GM13976 (cell line): Measurements from ENCODE around the gene FRY.

Experiments used
- DNase-seq: peaks from one replicate; pipeline ENCODE4 v3.0.0; 2012; ENCODE audit warnings: low spot score
- CTCF ChIP-seq: IDR thresholded peaks from 2 replicates; pipeline ENCODE4 v1.5.1; 2012; ENCODE audit warnings: borderline replicate concordance, mild to moderate bottlenecking; ENCODE audit not compliant: insufficient read depth; ENCODE audit errors: extremely low read depth, missing control alignments, control extremely low read depth
- in situ Hi-C: fragments of 300-500 bp; cut with MboI; formaldehyde crosslinking; loops from one replicate; pipeline ENCODE4 v1.12.0; 2022; ENCODE audit warnings: low sequenced_read_pairs, mixed read lengths, inconsistent platforms; ENCODE audit not compliant: unreplicated experiment

Gene FRY

GRCh38 chr13:32140109-32140508 lies 108.5 kb downstream of the FRY start:
- in situ Hi-C loops = no loop called here
- DNase-seq = no peak
- no peak for TF ChIP-seq CTCF

- DNase-seq = no peak
- no peak for TF ChIP-seq CTCF
- in situ Hi-C loops = no loop called here
These were observed 109.9 kb downstream of the FRY start for GRCh38 chr13:32141462-32141861.

GRCh38 chr13:32142115-32142514 lies 110.5 kb downstream of the FRY start:
- no peak for DNase-seq
- TF ChIP-seq CTCF = no peak
- in situ Hi-C loops = no loop called here

GRCh38 chr13:32142956-32143375 lies 111.4 kb downstream of the FRY start:
- in situ Hi-C loops = no loop called here

GRCh38 chr13:32147193-32147592 lies 115.6 kb downstream of the FRY start:
- no peak for TF ChIP-seq CTCF
- no peak for DNase-seq
- in situ Hi-C loops = no loop called here

More at GRCh38 chr13:32142956-32143375, 111.4 kb downstream of the FRY start:
- DNase-seq = no peak
- TF ChIP-seq CTCF = no peak

- DNase-seq = no peak
- no peak for TF ChIP-seq CTCF
- in situ Hi-C loops = no loop called here
These were observed 116.4 kb downstream of the FRY start for GRCh38 chr13:32147976-32148375.

- no peak for DNase-seq
- TF ChIP-seq CTCF = no peak
- in situ Hi-C loops = no loop called here
These were observed 118.7 kb downstream of the FRY start for GRCh38 chr13:32150239-32150638.
